ENCODE measurements around the gene ADRB1. TPM values are rescaled to one million over a fixed set of nuclear protein-coding genes. Genes with fewer than 3 reads are reported as not detected.

Gene ADRB1
- total RNA-seq (ENCODE audit: low replicate concordance) = not detected in 2 replicates

GRCh38 chr10:114043532-114044246 is at the start of gene ADRB1:
ADRB1 (plus strand) TSS chr10:114043866; CDS start chr10:114044133, 267 bp downstream.
- no peak within 1 kb of the TSS for H3K4me3 ChIP-seq (ENCODE audit: low read depth, low read length)
- TF ChIP-seq, protein P1, sequence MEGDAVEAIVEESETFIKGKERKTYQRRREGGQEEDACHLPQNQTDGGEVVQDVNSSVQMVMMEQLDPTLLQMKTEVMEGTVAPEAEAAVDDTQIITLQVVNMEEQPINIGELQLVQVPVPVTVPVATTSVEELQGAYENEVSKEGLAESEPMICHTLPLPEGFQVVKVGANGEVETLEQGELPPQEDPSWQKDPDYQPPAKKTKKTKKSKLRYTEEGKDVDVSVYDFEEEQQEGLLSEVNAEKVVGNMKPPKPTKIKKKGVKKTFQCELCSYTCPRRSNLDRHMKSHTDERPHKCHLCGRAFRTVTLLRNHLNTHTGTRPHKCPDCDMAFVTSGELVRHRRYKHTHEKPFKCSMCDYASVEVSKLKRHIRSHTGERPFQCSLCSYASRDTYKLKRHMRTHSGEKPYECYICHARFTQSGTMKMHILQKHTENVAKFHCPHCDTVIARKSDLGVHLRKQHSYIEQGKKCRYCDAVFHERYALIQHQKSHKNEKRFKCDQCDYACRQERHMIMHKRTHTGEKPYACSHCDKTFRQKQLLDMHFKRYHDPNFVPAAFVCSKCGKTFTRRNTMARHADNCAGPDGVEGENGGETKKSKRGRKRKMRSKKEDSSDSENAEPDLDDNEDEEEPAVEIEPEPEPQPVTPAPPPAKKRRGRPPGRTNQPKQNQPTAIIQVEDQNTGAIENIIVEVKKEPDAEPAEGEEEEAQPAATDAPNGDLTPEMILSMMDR (IDR thresholded peaks at IDR 0.05; ENCODE audit: insufficient read depth, low read length) = no peak
- DNase-seq (ENCODE audit: low read depth) = no peak

- TF ChIP-seq, protein P1 (IDR thresholded peaks at IDR 0.05; ENCODE audit: insufficient read depth, low read length) = no peak
- H3K4me3 ChIP-seq (ENCODE audit: low read depth, low read length) = no peak overlapping the region
- DNase-seq (ENCODE audit: low read depth) = no peak
Measured at GRCh38 chr10:113995201-113995600, 48.5 kb upstream of the ADRB1 start.

DNA sequence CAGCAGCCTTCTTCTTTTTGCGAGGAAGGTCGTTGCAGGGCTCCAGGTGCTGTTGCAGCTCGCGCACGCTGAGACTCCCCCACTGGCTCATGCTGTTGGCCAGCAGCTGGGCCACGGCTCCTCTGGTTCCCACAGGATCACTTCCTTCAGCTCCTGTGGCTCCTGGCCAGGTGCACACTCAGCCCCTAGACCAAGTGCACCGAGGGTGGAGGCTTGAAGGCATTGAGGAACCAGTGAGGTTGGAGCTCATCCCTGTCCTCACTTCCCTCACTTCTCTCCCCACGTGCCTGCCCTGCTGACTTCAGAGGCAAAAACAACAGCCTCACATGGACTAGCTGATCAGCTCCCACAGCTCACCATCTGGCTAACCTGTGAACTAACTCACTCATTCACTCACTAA is 46.2 kb upstream of the ADRB1 start:
- no peak for DNase-seq (ENCODE audit: low read depth)
- TF ChIP-seq, protein P1 (IDR thresholded peaks at IDR 0.05; ENCODE audit: insufficient read depth, low read length) = no peak
- no peak overlapping the region for H3K4me3 ChIP-seq (ENCODE audit: low read depth, low read length)

DNA sequence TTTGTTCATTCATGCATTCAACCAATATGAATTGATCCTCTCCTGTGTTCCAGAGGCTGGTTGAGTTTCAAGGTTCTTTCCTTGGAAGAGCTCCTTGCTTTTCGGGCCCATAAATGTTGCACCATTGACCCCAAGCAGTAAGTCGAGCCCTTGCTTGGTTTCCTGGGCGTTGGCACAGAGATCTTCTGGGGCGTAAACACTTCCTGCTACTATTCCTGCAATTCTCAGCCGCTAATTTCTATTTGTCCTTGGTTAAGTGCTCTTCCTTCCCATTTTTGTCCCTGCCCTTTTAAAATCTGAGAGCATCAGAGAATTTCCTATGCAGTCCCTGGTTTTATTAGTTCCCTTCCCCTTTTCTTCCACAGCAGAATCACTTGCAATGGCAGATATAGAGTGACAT is 44.1 kb upstream of the ADRB1 start:
- no peak overlapping the region for H3K4me3 ChIP-seq (ENCODE audit: low read depth, low read length)
- TF ChIP-seq, protein P1 (IDR thresholded peaks at IDR 0.05; ENCODE audit: insufficient read depth, low read length) = no peak
- DNase-seq (ENCODE audit: low read depth) = no peak

DNA sequence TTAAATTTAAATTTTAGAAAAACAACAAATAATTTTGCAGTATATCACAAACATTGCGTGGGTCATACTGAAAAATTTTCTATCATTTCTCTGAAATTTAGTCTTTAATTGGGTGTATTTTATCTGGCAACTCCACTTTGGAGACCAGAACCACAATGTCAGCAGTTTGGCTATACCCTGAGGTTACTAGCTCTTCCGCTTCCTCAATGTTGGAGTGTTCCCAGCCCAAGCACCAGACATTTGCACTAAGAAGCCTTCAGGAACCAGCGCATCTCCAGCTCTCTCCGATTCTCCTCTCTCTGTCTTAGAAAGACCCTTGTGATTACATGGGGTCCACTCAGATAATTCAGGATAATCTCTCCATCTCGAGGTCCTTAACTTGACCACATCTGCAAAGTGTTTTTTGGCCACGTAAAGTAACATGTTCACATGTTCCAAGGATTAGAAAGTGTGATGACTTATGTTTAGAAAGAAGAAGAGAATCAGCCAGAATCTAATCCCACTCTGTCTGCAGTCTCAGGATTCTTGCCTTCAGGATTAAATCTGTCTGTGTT is 43.1 kb upstream of the ADRB1 start:
- TF ChIP-seq, protein P1 (IDR thresholded peaks at IDR 0.05; ENCODE audit: insufficient read depth, low read length) = no peak
- DNase-seq (ENCODE audit: low read depth) = no peak
- no peak overlapping the region for H3K4me3 ChIP-seq (ENCODE audit: low read depth, low read length)

GRCh38 chr10:114002422-114002821 is 41.2 kb upstream of the ADRB1 start:
- TF ChIP-seq, protein P1 (IDR thresholded peaks at IDR 0.05; ENCODE audit: insufficient read depth, low read length) = no peak
- DNase-seq (ENCODE audit: low read depth) = no peak
- H3K4me3 ChIP-seq (ENCODE audit: low read depth, low read length) = no peak overlapping the region

Data from fibroblast of the aortic adventitia (primary cell).